Spleen (tissue), 7 donors: ENCODE measurements around the gene RNASE7.

Experiments used
- CTCF ChIP-seq, 11 experiments: fragments of 200-600 bp in 7 of 11; fragments of 450-650 bp in 4 of 11; sonication (generic) in 4 of 11; IDR thresholded peaks in 8 of 11; conservative IDR thresholded peaks in 3 of 11; 1 replicate in 7 of 11; 2 replicates in 4 of 11; pipeline versions ENCODE4 v1.4.0 to v1.8.0; 2016 to 2021; ENCODE audit warnings: antibody characterized with exemption in 11 of 11, inconsistent platforms in 4 of 11, mild to moderate bottlenecking in 1 of 11
- POLR2A ChIP-seq, 3 donors: fragments of 450-650 bp; IDR thresholded peaks; one replicate each; pipeline ENCODE4 v1.5.1; 2017; ENCODE audit warnings: antibody characterized with exemption in 3 of 3, mild to moderate bottlenecking in 1 of 3
- POLR2AphosphoS5 ChIP-seq, 3 donors: sonication (generic); formaldehyde crosslinking; IDR thresholded peaks; one replicate each; pipeline ENCODE4 v1.5.1; 2017; ENCODE audit warnings: antibody characterized with exemption in 3 of 3
- donor health status: DM: no; HTN: no; CAD: no; lungs with moderate emphysema.
- donor health status: DM: no; HTN: no; CAD: no.
- donor health status: DM: no; HTN: no; CAD: no.

DNA sequence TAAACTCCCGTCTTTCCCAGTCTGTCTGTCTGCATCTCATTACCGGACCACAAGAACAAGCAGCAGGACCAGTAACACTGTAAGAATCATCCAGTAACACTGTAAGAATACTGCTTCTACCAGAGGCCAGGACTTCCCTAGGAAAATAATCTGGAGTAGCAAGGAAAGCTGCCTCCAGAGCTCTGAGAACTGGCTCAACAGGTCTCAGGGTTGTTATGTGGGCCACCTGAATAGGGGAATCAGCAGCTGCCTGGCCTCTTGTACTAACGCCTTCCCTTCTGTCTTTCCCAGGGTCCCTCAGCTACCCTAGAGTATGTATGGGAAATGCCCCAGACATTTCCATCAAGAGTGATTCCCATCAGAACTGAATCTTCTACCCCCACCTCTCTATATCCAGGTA is 44.0 kb upstream of the RNASE7 start:
- no peak for TF ChIP-seq CTCF (IDR thresholded peaks at IDR 0.05 in 8 of 11, conservative IDR thresholded peaks at IDR 0.05 in 3 of 11)
- no peak for TF ChIP-seq POLR2AphosphoS5 (IDR thresholded peaks at IDR 0.05)
- TF ChIP-seq POLR2A (IDR thresholded peaks at IDR 0.05) = no peak
